Neuronal stem cell (in vitro differentiated cells): ENCODE results near the gene TIGAR.

Source experiments
- DNase-seq: peaks from one replicate; pipeline ENCODE4 v3.0.0-alpha.2; 2013; ENCODE audit warnings: low spot score
- H2AFZ ChIP-seq: one replicate; pipeline ENCODE4 v1.6.1; 2013; ENCODE audit warnings: mild to moderate bottlenecking, low read length, inconsistent platforms
- H2AK5ac ChIP-seq: 2 replicates; pipeline ENCODE4 v1.6.1; 2013; ENCODE audit warnings: low read depth, mild to moderate bottlenecking, inconsistent platforms, low read length, moderate library complexity, mixed read lengths
- H2BK120ac ChIP-seq: 2 replicates; pipeline ENCODE4 v1.6.1; 2013; ENCODE audit warnings: low read depth, mild to moderate bottlenecking, inconsistent platforms, low read length, moderate library complexity, mixed read lengths
- H2BK12ac ChIP-seq: one replicate; pipeline ENCODE4 v1.6.1; 2013; ENCODE audit warnings: low read length, inconsistent platforms
- H2BK15ac ChIP-seq: 2 replicates; pipeline ENCODE4 v1.6.1; 2013; ENCODE audit warnings: mild to moderate bottlenecking, low read length, inconsistent platforms, mixed read lengths
- H2BK5ac ChIP-seq: one replicate; pipeline ENCODE4 v1.6.1; 2013; ENCODE audit warnings: inconsistent platforms, mild to moderate bottlenecking, low read length, moderate library complexity
- H3K14ac ChIP-seq: one replicate; pipeline ENCODE4 v1.6.1; 2013; ENCODE audit warnings: low read length, inconsistent platforms
- H3K18ac ChIP-seq: 2 replicates; pipeline ENCODE4 v1.6.1; 2013; ENCODE audit warnings: low read length, inconsistent platforms
- H3K23ac ChIP-seq: 2 replicates; pipeline ENCODE4 v1.6.1; 2013; ENCODE audit warnings: low read depth, mild to moderate bottlenecking, mixed read lengths, low read length, inconsistent platforms; ENCODE audit not compliant: poor library complexity
- H3K27ac ChIP-seq: replicated peaks from 3 replicates; pipeline ENCODE4 v1.5.1; 2013; ENCODE audit warnings: low read length, inconsistent platforms
- H3K27me3 ChIP-seq, 3 experiments: 2 replicates each; pipeline ENCODE4 v1.6.1; 2013; ENCODE audit warnings: low read length in 3 of 3, mild to moderate bottlenecking in 2 of 3, inconsistent platforms in 1 of 3, low read depth in 1 of 3, mixed read lengths in 1 of 3, moderate library complexity in 1 of 3; ENCODE audit not compliant: control insufficient read depth in 3 of 3, insufficient read depth in 3 of 3
- H3K36me3 ChIP-seq, 2 donors: replicated peaks in 1 of 2; 2 replicates each; pipeline ENCODE4 v1.6.1; 2013; ENCODE audit warnings: low read length in 2 of 2; ENCODE audit not compliant: control insufficient read depth in 2 of 2, insufficient read depth in 2 of 2
- H3K4ac ChIP-seq: 2 replicates; pipeline ENCODE4 v1.6.1; 2013; ENCODE audit warnings: inconsistent platforms, mild to moderate bottlenecking, low read length, moderate library complexity
- H3K4me1 ChIP-seq, 2 donors: 1 replicate in 1 of 2; 2 replicates in 1 of 2; pipeline ENCODE4 v1.6.1; 2013; ENCODE audit warnings: low read length in 2 of 2, low read depth in 1 of 2; ENCODE audit not compliant: control insufficient read depth in 2 of 2, insufficient read depth in 1 of 2
- H3K4me2 ChIP-seq: one replicate; pipeline ENCODE4 v1.6.1; 2013; ENCODE audit warnings: mild to moderate bottlenecking, low read length, inconsistent platforms; ENCODE audit not compliant: insufficient read depth, poor library complexity, severe bottlenecking
- H3K4me3 ChIP-seq, 2 donors: 2 replicates each; pipeline ENCODE4 v1.5.1; 2013; ENCODE audit warnings: low read length in 2 of 2, mild to moderate bottlenecking in 2 of 2, inconsistent platforms in 1 of 2, moderate library complexity in 1 of 2
- H3K79me1 ChIP-seq: one replicate; pipeline ENCODE4 v1.6.1; 2013; ENCODE audit warnings: low read depth, mild to moderate bottlenecking, inconsistent platforms, low read length, moderate library complexity
- H3K9ac ChIP-seq: one replicate; pipeline ENCODE4 v1.6.1; 2013; ENCODE audit warnings: mild to moderate bottlenecking, low read depth, low read length, inconsistent platforms; ENCODE audit not compliant: poor library complexity
- H3K9me3 ChIP-seq, 2 donors: replicated peaks in 1 of 2; 2 replicates each; pipeline versions ENCODE3 to v1.6.1; 2013; ENCODE audit warnings: low read length in 2 of 2, mild to moderate bottlenecking in 2 of 2, inconsistent platforms in 1 of 2, low read depth in 1 of 2, mixed read lengths in 1 of 2, moderate library complexity in 1 of 2; ENCODE audit not compliant: control insufficient read depth in 2 of 2, insufficient read depth in 1 of 2
- H4K8ac ChIP-seq: one replicate; pipeline ENCODE4 v1.6.1; 2013; ENCODE audit warnings: low read depth, mild to moderate bottlenecking, inconsistent platforms, low read length, moderate library complexity
- H4K91ac ChIP-seq: one replicate; pipeline ENCODE4 v1.6.1; 2013; ENCODE audit warnings: low read length, low read depth, mild to moderate bottlenecking, inconsistent platforms; ENCODE audit not compliant: poor library complexity
- WGBS, 2 donors: extraction: QIAGEN DNeasy Blood & Tissue Kit; methylation state at CpG; one replicate each; pipeline ENCODE4 v1.1.7; 2013; ENCODE audit warnings: missing lambda C conversion rate in 2 of 2, mixed read lengths in 1 of 2; ENCODE audit not compliant: insufficient read length in 2 of 2, insufficient replicate concordance in 1 of 2; ENCODE audit errors: extremely low coverage in 2 of 2; 5-methylcytosine and 5-hydroxymethylcytosine counted together

TIGAR gene

GRCh38 chr12:4366090-4366489, 45.1 kb downstream of the TIGAR start:
- WGBS, 2 donors: no CpG with 5 or more reads among the region's 2 CpGs
- Histone ChIP-seq H3K14ac (no peak overlapping the region), H3K27ac (no peak overlapping the region), H4K91ac (no peak overlapping the region), H3K4ac (no peak overlapping the region), H3K4me1 (no peaks in the 10 kb centered on the region), H2BK5ac (no peak overlapping the region), H2BK120ac (no peak overlapping the region), H3K4me3 (no peak overlapping the region), H2AFZ (no peak overlapping the region), H3K36me3 (no peaks in the 10 kb centered on the region), H3K18ac (no peak overlapping the region), H3K79me1 (no peaks in the 10 kb centered on the region), H3K9ac (no peak overlapping the region), H4K8ac (no peak overlapping the region), H2AK5ac (no peak overlapping the region), H3K4me2 (no peak overlapping the region), H2BK15ac (no peak overlapping the region), H3K9me3 (no peaks in the 10 kb centered on the region), H2BK12ac (no peak overlapping the region), H3K23ac (no peak overlapping the region), H3K27me3 (peaks cover 0 to 5% (median 0%) of the 10 kb centered on the region in 3 experiments)
- no peak for DNase-seq

GRCh38 chr12:4369548-4369947, 48.5 kb downstream of the TIGAR start:
- no peak overlapping the region for H3K18ac ChIP-seq
- H2AFZ ChIP-seq: no peak overlapping the region
- H3K27ac ChIP-seq: no peak overlapping the region
- no CpG with 5 or more reads among the region's 4 CpGs for WGBS, 2 donors
- H4K8ac ChIP-seq: no peak overlapping the region
- peaks cover 0 to 5% (median 0%) of the 10 kb centered on the region in 3 experiments for H3K27me3 ChIP-seq
- H2BK5ac ChIP-seq: no peak overlapping the region
- no peak overlapping the region for H2AK5ac ChIP-seq
- H3K9ac ChIP-seq: no peak overlapping the region
- no peaks in the 10 kb centered on the region for H3K79me1 ChIP-seq
- no peak overlapping the region for H3K4me2 ChIP-seq
- no peak overlapping the region for H2BK15ac ChIP-seq
- H4K91ac ChIP-seq: no peak overlapping the region
- H2BK12ac ChIP-seq: no peak overlapping the region
- H3K23ac ChIP-seq: no peak overlapping the region
- H3K14ac ChIP-seq: no peak overlapping the region
- DNase-seq: no peak
- H3K4me3 ChIP-seq: no peak overlapping the region
- H2BK120ac ChIP-seq: no peak overlapping the region
- H3K4me1 ChIP-seq: no peaks in the 10 kb centered on the region
- H3K4ac ChIP-seq: no peak overlapping the region
- H3K36me3 ChIP-seq: no peaks in the 10 kb centered on the region
- no peaks in the 10 kb centered on the region for H3K9me3 ChIP-seq

- Histone ChIP-seq H2BK5ac (no peak overlapping the region), H2BK12ac (no peak overlapping the region), H3K79me1 (no peaks in the 10 kb centered on the region), H3K4me2 (no peak overlapping the region), H3K18ac (no peak overlapping the region), H2BK15ac (no peak overlapping the region), H2BK120ac (no peak overlapping the region), H3K27me3 (peaks cover 0 to 5% (median 0%) of the 10 kb centered on the region in 3 experiments), H3K4me3 (no peak overlapping the region), H3K14ac (no peak overlapping the region), H3K4ac (no peak overlapping the region), H2AK5ac (no peak overlapping the region), H3K27ac (no peak overlapping the region), H3K4me1 (no peaks in the 10 kb centered on the region), H3K23ac (no peak overlapping the region), H4K8ac (no peak overlapping the region), H3K36me3 (no peaks in the 10 kb centered on the region), H3K9ac (no peak overlapping the region), H4K91ac (no peak overlapping the region), H2AFZ (no peak overlapping the region), H3K9me3 (no peaks in the 10 kb centered on the region)
- WGBS, 2 donors: no CpG with 5 or more reads among the region's 31 CpGs
- DNase-seq: no peak
These were observed 49.3 kb downstream of the TIGAR start for GRCh38 chr12:4370265-4370664.

- Histone ChIP-seq H3K27me3 (peaks cover 0 to 10% (median 0%) of the 10 kb centered on the region in 3 experiments), H3K4me3 (no peak overlapping the region), H4K91ac (no peak overlapping the region), H3K9ac (no peak overlapping the region), H3K79me1 (no peaks in the 10 kb centered on the region), H2BK12ac (no peak overlapping the region), H3K9me3 (no peaks in the 10 kb centered on the region), H3K18ac (no peak overlapping the region), H3K4ac (no peak overlapping the region), H3K23ac (no peak overlapping the region), H3K27ac (no peak overlapping the region), H3K14ac (no peak overlapping the region), H3K36me3 (no peaks in the 10 kb centered on the region), H2AFZ (no peak overlapping the region), H2BK120ac (no peak overlapping the region), H2BK15ac (no peak overlapping the region), H3K4me1 (no peaks in the 10 kb centered on the region), H2AK5ac (no peak overlapping the region), H4K8ac (no peak overlapping the region), H3K4me2 (no peak overlapping the region), H2BK5ac (no peak overlapping the region)
- DNase-seq: no peak
- no CpG with 5 or more reads among the region's 2 CpGs for WGBS, 2 donors
These were observed 51.6 kb downstream of the TIGAR start for GRCh38 chr12:4372653-4373052.
